Smooth muscle cell (in vitro differentiated cells): Measurements from ENCODE around the gene DCN. TPM values are rescaled to one million over a fixed set of nuclear protein-coding genes. Genes with fewer than 3 reads are reported as not detected.

Experiments
- DNase-seq: peaks from one replicate; lab custom pipeline; 2025; ENCODE audit not compliant: unreplicated experiment; lab: John Stamatoyannopoulos, UW
- H2AFZ ChIP-seq: fragments of 200-600 bp; sonication (generic); 2 replicates; pipeline ENCODE4 v1.6.0; 2016; ENCODE audit warnings: antibody characterized with exemption, low read depth, mild to moderate bottlenecking
- H3F3A ChIP-seq: fragments of 200-600 bp; sonication (generic); 2 replicates; pipeline ENCODE4 v1.6.0; 2017; ENCODE audit warnings: antibody characterized with exemption, low read depth
- H3K27ac ChIP-seq: fragments of 200-600 bp; sonication (generic); 2 replicates; pipeline ENCODE4 v1.5.1; 2016; ENCODE audit warnings: low read depth, mild to moderate bottlenecking
- H3K27me3 ChIP-seq: fragments of 200-600 bp; sonication (generic); 2 replicates; pipeline ENCODE4 v1.6.1; 2016; ENCODE audit warnings: low read depth, mild to moderate bottlenecking
- H3K36me3 ChIP-seq: fragments of 200-600 bp; sonication (generic); 2 replicates; pipeline ENCODE4 v1.5.1; 2016; ENCODE audit warnings: low read depth
- H3K4me1 ChIP-seq: fragments of 200-600 bp; sonication (generic); 2 replicates; pipeline ENCODE4 v1.5.1; 2016; ENCODE audit warnings: low read depth
- H3K4me2 ChIP-seq: fragments of 200-600 bp; sonication (generic); 2 replicates; pipeline ENCODE4 v1.6.0; 2016; ENCODE audit warnings: mild to moderate bottlenecking
- H3K4me3 ChIP-seq: fragments of 200-600 bp; sonication (generic); 2 replicates; pipeline ENCODE4 v1.5.1; 2016; ENCODE audit warnings: mild to moderate bottlenecking
- H3K79me2 ChIP-seq: fragments of 200-600 bp; sonication (generic); 2 replicates; pipeline ENCODE4 v1.6.0; 2016; ENCODE audit warnings: low read depth, mild to moderate bottlenecking
- H3K9ac ChIP-seq: fragments of 200-600 bp; sonication (generic); 2 replicates; pipeline ENCODE4 v1.6.0; 2016; ENCODE audit warnings: low read depth
- H3K9me3 ChIP-seq: fragments of 200-600 bp; sonication (generic); replicated peaks from 2 replicates; pipeline ENCODE4 v1.5.1; 2016; ENCODE audit warnings: low read depth
- H4K20me1 ChIP-seq: fragments of 200-600 bp; sonication (generic); 2 replicates; pipeline ENCODE4 v1.6.0; 2016; ENCODE audit warnings: low read depth
- CTCF ChIP-seq: fragments of 200-600 bp; sonication (generic); IDR thresholded peaks from 2 replicates; pipeline ENCODE4 v1.5.1; 2017; ENCODE audit warnings: borderline replicate concordance, mild to moderate bottlenecking, antibody characterized with exemption; ENCODE audit not compliant: insufficient read depth, poor library complexity, severe bottlenecking
- WGBS: methylation state at CpG from one replicate; pipeline ENCODE4 v1.1.7; 2016; ENCODE audit warnings: low lambda C conversion rate; 5-methylcytosine and 5-hydroxymethylcytosine counted together
- polyA plus RNA-seq: library from polyadenylated mRNA; unstranded; fragments of >200 nt; fragmentation: Nextera tagmentation; extraction: Ambion mirVana; gene quantifications from 2 replicates; pipeline ENCODE4 v1.2.1, GENCODE V29; 2016
- total RNA-seq: library from RNA; depleted of rRNA; stranded (reverse); fragments of >200 nt; gene quantifications from 2 replicates; pipeline ENCODE4 v1.2.3, GENCODE V29; 2014

DCN gene
- total and polyA plus RNA-seq, 2 experiments from 2014 or later = 1,354 to 1,657 TPM

DNA sequence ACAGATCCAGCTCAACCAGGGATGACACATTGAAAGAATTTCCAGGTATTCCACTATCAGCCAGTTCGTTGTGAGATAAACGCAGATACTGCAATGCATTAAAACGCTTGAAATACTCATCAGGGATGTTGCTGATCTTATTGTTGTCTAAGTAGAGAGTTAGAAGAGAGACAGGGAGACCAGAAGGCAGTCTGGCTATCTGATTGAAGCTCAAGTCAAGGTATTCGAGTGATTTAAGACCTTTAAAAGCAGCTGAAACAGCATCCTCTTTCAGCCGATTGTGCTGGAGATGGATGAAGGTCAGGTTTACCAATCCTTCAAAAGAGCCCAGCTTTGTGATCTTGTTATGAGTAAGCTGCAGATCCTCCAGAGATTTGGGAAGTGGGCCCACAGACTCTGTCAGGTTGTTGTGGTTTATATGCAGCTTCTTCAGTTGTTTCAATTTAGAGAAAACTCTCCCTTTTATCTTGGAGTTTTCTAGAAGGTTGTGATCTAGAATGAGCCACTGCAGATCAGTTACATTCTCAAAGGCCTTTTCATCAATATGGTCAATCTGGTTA lies 74.3 kb downstream of the DCN start:
- H3K27me3 ChIP-seq = no peaks in the 10 kb centered on the region
- H3K79me2 ChIP-seq = peaks cover 85% of the 10 kb centered on the region
- H4K20me1 ChIP-seq = no peaks in the 10 kb centered on the region
- H3K9me3 ChIP-seq = no peaks in the 10 kb centered on the region
- H3F3A ChIP-seq = peaks cover 54% of the 10 kb centered on the region
- peak overlapping the region; percentile 98 for H3K27ac ChIP-seq
- peak overlapping the region; percentile 89 for H3K4me2 ChIP-seq
- H3K9ac ChIP-seq = peak overlapping the region; percentile 33
- 33% methylated on average over 5 of the region's 5 CpGs for WGBS
- H3K4me1 ChIP-seq = peaks cover 10% of the 10 kb centered on the region
- no peak for DNase-seq
- TF ChIP-seq CTCF = no peak
- H3K36me3 ChIP-seq = peaks cover 8% of the 10 kb centered on the region
- H3K4me3 ChIP-seq = peak overlapping the region; percentile 80
- no peak overlapping the region for H2AFZ ChIP-seq

DNA sequence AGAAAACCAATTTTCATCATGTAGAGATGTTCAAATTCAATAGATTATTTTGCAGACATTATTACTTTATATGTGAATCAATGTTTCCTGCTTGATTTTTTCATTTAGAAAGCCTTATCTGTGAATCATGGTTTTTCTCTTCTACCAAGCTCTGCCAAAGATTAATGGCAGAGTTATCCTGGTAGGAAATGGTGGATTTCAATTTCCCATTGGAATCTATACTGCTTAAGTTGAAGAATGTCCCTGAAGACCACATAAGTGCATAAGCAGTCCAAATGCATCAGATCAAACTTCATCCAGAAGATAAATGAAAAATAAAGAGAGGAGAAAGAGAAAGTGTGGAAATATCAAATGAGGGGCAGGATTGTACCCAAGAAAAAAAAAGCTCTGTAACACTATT lies 76.3 kb downstream of the DCN start:
- no peak for DNase-seq
- no peak for TF ChIP-seq CTCF
- H3K27me3 ChIP-seq = no peaks in the 10 kb centered on the region
- H3K9me3 ChIP-seq = no peaks in the 10 kb centered on the region
- peak overlapping the region; percentile 98 for H3K27ac ChIP-seq
- H3K4me2 ChIP-seq = peak overlapping the region; percentile 89
- H4K20me1 ChIP-seq = no peaks in the 10 kb centered on the region
- no peak overlapping the region for H2AFZ ChIP-seq
- H3F3A ChIP-seq = peaks cover 62% of the 10 kb centered on the region
- H3K4me1 ChIP-seq = peaks cover 29% of the 10 kb centered on the region
- H3K4me3 ChIP-seq = peak overlapping the region; percentile 80
- peaks cover 8% of the 10 kb centered on the region for H3K36me3 ChIP-seq
- peak overlapping the region; percentile 24 for H3K9ac ChIP-seq
- H3K79me2 ChIP-seq = peaks cover 86% of the 10 kb centered on the region

DNA sequence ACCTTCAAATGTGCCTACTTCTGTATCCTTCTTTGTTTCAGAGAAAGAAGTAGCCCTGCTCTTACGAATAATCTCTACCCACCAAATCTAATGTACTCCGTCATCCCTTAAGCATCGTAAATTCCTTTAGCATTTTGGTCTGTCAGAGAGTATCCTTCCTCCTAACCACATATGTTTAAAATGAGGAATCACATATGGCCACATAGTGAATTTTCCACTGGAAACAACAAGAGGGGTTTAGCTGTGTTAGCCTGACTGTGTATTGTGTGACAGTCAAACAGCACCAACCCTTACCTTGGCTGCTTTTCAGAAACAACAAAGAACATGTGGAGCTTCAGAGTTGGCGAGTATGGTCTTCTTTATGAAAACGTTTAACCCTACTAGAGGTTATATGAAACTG lies 76.8 kb downstream of the DCN start:
- peaks cover 67% of the 10 kb centered on the region for H3F3A ChIP-seq
- H4K20me1 ChIP-seq = no peaks in the 10 kb centered on the region
- peak overlapping the region; percentile 98 for H3K27ac ChIP-seq
- peaks cover 8% of the 10 kb centered on the region for H3K36me3 ChIP-seq
- peak overlapping the region; percentile 89 for H3K4me2 ChIP-seq
- no peak overlapping the region for H2AFZ ChIP-seq
- H3K9me3 ChIP-seq = no peaks in the 10 kb centered on the region
- H3K79me2 ChIP-seq = peaks cover 82% of the 10 kb centered on the region
- H3K9ac ChIP-seq = peak overlapping the region; percentile 24
- peaks cover 34% of the 10 kb centered on the region for H3K4me1 ChIP-seq
- WGBS = 24% methylated on average over 5 of the region's 5 CpGs
- no peaks in the 10 kb centered on the region for H3K27me3 ChIP-seq
- H3K4me3 ChIP-seq = peak overlapping the region; percentile 80
- no peak for DNase-seq
- TF ChIP-seq CTCF = no peak

- Histone ChIP-seq H3K9ac (peak overlapping the region; percentile 24), H3K4me3 (peak overlapping the region; percentile 80), H3K36me3 (peaks cover 8% of the 10 kb centered on the region), H3K9me3 (no peaks in the 10 kb centered on the region), H3F3A (peaks cover 66% of the 10 kb centered on the region), H2AFZ (no peak overlapping the region), H3K4me2 (peak overlapping the region; percentile 89), H3K4me1 (peaks cover 43% of the 10 kb centered on the region), H3K79me2 (peaks cover 73% of the 10 kb centered on the region), H4K20me1 (no peaks in the 10 kb centered on the region), H3K27me3 (no peaks in the 10 kb centered on the region), H3K27ac (peak overlapping the region; percentile 98)
- TF ChIP-seq CTCF = no peak
- no peak for DNase-seq
- WGBS = 47% methylated on average over 1 of the region's 1 CpG
These were observed 77.7 kb downstream of the DCN start for GRCh38 chr12:91104812-91105466.
